Upper lobe of right lung (tissue), 1 donor: ENCODE data around the gene AARS2. TPM values are rescaled to one million over a fixed set of nuclear protein-coding genes. Genes with fewer than 3 reads are reported as not detected.
A peak's percentile ranks its signal among the peaks of the same experiment; 100 is the strongest.
"Not testable (repeated sequence)": the region's sequence is repeated elsewhere in the genome, so short reads cannot be mapped to it uniquely, and the experiment has no call there.

ENCODE experiments used
- ATAC-seq: fragments of 200-7000 bp; cut with Tn5 transposase; one replicate; pipeline ENCODE4 v1.9.1; 2020; ENCODE audit warnings: mild to moderate bottlenecking, moderate library complexity
- DNase-seq: peaks from one replicate; pipeline ENCODE4 v3.0.0-alpha.2; 2020
- H3K27ac ChIP-seq: fragments of 200-600 bp; one replicate; pipeline ENCODE4 v1.8.0; 2022
- H3K27me3 ChIP-seq: fragments of 200-600 bp; one replicate; pipeline ENCODE4 v1.8.0; 2022; ENCODE audit warnings: mild to moderate bottlenecking
- H3K36me3 ChIP-seq: fragments of 200-600 bp; one replicate; pipeline ENCODE4 v1.8.0; 2022
- H3K4me1 ChIP-seq: fragments of 200-600 bp; one replicate; pipeline ENCODE4 v1.8.0; 2022
- H3K4me3 ChIP-seq: fragments of 200-600 bp; one replicate; pipeline ENCODE4 v1.8.0; 2022; ENCODE audit warnings: mild to moderate bottlenecking
- H3K9me3 ChIP-seq: fragments of 200-600 bp; one replicate; pipeline ENCODE4 v1.8.0; 2022
- CTCF ChIP-seq: fragments of 200-600 bp; IDR thresholded peaks from one replicate; pipeline ENCODE4 v1.8.0; 2022; ENCODE audit warnings: antibody characterized with exemption
- intact Hi-C: fragments of 100-400 bp; cut with DNase I; formaldehyde crosslinking; loops from one replicate; pipeline ENCODE4 v1.11.0; 2022
- total RNA-seq: library from RNA; stranded (reverse); fragmentation: NEBNext Ultra II Directional; extraction: Animal tissue kit (Norgen Biotek cat#: 25700); gene quantifications from one replicate; pipeline ENCODE4 v1.2.1, GENCODE V29; 2021
- donor health status: DM: no; HTN: yes; CAD: no; lungs with severe emphysema.

The AARS2 gene
- total RNA-seq, 1 donor from 2014 or later: 11.8 TPM

- Histone ChIP-seq H3K36me3 (no peaks in the 10 kb centered on the region), H3K27ac (no peak overlapping the region), H3K9me3 (no peaks in the 10 kb centered on the region), H3K4me3 (no peak overlapping the region), H3K4me1 (no peaks in the 10 kb centered on the region), H3K27me3 (no peaks in the 10 kb centered on the region)
- ATAC-seq: no peak
- DNase-seq: no peak
- TF ChIP-seq CTCF: no peak
- intact Hi-C loops: no loop called here
Measured at GRCh38 chr6:44353336-44353735, 40.2 kb upstream of the AARS2 start.

- Histone ChIP-seq H3K36me3 (no peaks in the 10 kb centered on the region), H3K27me3 (no peaks in the 10 kb centered on the region), H3K27ac (no peak overlapping the region), H3K4me1 (no peaks in the 10 kb centered on the region), H3K9me3 (no peaks in the 10 kb centered on the region), H3K4me3 (no peak overlapping the region)
- DNase-seq (no peak), ATAC-seq (no peak)
- intact Hi-C loops: no loop called here
- TF ChIP-seq CTCF: no peak
Measured at GRCh38 chr6:44352259-44352658, 39.1 kb upstream of the AARS2 start.

GRCh38 chr6:44350650-44350994 is 37.5 kb upstream of the AARS2 start:
- intact Hi-C loops, ATAC-seq: not testable (repeated sequence)

GRCh38 chr6:44349904-44350649 is 36.9 kb upstream of the AARS2 start:
- H3K27ac ChIP-seq: no peak overlapping the region
- no peaks in the 10 kb centered on the region for H3K36me3 ChIP-seq
- no peak for ATAC-seq

More at GRCh38 chr6:44350650-44350994, 37.5 kb upstream of the AARS2 start:
- H3K4me1 ChIP-seq, H3K36me3 ChIP-seq, DNase-seq, H3K27ac ChIP-seq, H3K9me3 ChIP-seq, H3K27me3 ChIP-seq, H3K4me3 ChIP-seq: not testable (repeated sequence)

GRCh38 chr6:44346818-44347217 is 33.7 kb upstream of the AARS2 start:
- ATAC-seq, H3K27ac ChIP-seq, H3K4me3 ChIP-seq, H3K9me3 ChIP-seq, H3K4me1 ChIP-seq, DNase-seq, H3K36me3 ChIP-seq, intact Hi-C loops: not testable (repeated sequence)
- H3K27me3 ChIP-seq: peaks cover 12% of the 10 kb centered on the region

More at GRCh38 chr6:44349904-44350649, 36.9 kb upstream of the AARS2 start:
- Histone ChIP-seq H3K27me3 (no peaks in the 10 kb centered on the region), H3K4me1 (no peaks in the 10 kb centered on the region), H3K9me3 (no peaks in the 10 kb centered on the region), H3K4me3 (no peak overlapping the region)
- intact Hi-C loops: no loop called here
- TF ChIP-seq CTCF: no peak
- no peak for DNase-seq

GRCh38 chr6:44342489-44342888 is 29.3 kb upstream of the AARS2 start, which contains the start of gene SPATS1:
SPATS1 (plus strand) TSS chr6:44342650; CDS start chr6:44343096, 446 bp downstream.
- intact Hi-C loops: no loop called here
- DNase-seq: no peak
- Histone ChIP-seq H3K4me3 (peak within 1 kb of the TSS; percentile 21), H3K27me3 (peaks cover 12% of the 10 kb centered on the region), H3K27ac (no peak within 1 kb of the TSS), H3K4me1 (peaks cover 8% of the 10 kb centered on the region), H3K9me3 (no peaks in the 10 kb centered on the region), H3K36me3 (no peaks in the 10 kb centered on the region)
- ATAC-seq: peak; percentile 15
- no peak for TF ChIP-seq CTCF
